HG03196 (cell line): ENCODE results near the gene MROH8.
A peak's percentile ranks its signal among the peaks of the same experiment; 100 is the strongest.
"Not testable (repeated sequence)": the region's sequence is repeated elsewhere in the genome, so short reads cannot be mapped to it uniquely, and the experiment has no call there.

ENCODE experiments used
- ATAC-seq: cut with Tn5 transposase; IDR thresholded peaks from one replicate; pipeline ENCODE4 v1.9.1; 2021; ENCODE audit not compliant: unreplicated experiment

The MROH8 gene

DNA sequence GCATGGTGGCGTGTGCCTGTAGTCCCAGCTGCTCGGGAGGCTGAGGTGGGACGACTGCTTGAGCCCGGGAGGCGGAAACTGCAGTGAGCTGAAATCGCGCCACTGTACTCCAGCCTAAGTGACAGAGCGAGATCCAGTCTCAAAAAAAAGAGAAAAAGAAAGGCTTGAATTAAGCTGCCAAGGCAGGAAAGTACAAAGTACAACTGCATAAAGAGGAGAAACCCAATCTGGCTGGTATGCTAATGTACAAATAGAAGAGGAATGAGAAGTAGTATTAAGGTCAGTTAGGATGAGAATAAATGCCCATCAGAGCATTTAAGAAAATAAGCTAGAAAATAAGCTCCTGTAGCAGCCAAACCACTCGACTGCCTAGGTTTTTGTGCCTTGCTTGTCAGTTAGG is 23.4 kb downstream of the MROH8 start:
- ATAC-seq: no peak

DNA sequence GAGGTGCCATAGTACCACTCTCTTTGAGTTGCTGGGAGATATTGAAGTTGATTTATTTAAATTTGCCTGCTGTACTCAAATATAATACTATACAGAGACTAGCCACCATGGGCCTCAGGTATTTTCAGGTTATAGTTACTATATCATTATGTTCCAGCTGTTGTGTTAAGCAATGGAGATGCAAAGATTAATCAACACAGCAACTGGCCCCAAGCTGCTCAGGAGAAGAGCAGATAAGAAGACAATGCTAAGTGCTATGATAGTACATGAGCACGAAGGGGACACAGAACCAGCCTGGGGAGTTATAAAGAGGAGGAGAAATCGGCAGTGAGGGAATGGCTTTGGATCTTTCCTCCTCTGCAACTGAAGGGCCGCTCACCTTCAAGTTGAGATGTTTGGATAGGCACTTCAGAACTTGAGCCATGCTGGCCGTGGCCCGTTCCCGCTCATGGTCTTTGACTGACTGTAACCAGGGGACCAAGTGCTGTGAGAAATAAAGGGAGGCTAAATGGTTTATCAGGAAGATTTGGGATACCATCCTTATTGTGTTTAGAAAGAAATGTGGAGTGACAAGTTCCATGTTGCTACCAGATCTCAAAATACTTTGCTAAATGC is 24.6 kb downstream of the MROH8 start:
- ATAC-seq: no peak

GRCh38 chr20:37152284-37152683 is 27.1 kb downstream of the MROH8 start:
- ATAC-seq: no peak

DNA sequence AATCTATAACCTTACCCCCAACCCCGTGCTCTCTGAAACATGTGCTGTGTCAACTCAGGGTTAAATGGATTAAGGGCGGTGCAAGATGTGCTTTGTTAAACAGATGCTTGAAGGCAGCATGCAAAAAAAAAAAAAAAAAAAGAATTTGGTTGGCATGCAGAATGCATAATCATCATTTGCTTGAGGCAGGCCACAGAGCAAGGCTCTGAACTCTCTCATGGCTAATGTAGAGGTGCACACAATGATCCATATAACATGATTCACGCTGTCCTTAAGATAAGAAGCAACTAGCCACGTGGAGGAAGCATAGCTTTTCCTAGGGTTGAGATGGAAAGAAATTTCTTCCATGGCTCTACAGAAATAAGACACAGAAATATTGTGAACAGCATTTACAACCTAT is 27.8 kb downstream of the MROH8 start:
- ATAC-seq: no peak

DNA sequence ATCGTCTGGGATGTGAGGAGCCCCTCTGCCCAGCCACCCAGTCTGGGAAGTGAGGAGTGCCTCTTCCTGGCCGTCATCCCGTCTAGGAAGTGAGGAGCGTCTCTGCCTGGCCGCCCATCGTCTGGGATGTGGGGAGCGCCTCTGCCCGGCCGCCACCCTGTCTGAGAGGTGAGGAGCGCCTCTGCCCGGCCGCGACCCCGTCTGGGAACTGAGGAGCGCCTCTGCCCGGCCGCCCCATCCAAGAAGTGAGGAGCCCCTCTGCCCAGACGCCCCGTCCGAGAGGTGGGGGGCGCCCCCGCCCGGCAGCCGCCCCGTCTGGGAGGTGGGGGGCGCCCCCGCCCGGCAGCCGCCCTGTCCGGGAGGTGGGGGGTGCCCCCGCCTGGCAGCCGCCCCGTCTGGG is 28.5 kb downstream of the MROH8 start:
- ATAC-seq: not testable (repeated sequence)

DNA sequence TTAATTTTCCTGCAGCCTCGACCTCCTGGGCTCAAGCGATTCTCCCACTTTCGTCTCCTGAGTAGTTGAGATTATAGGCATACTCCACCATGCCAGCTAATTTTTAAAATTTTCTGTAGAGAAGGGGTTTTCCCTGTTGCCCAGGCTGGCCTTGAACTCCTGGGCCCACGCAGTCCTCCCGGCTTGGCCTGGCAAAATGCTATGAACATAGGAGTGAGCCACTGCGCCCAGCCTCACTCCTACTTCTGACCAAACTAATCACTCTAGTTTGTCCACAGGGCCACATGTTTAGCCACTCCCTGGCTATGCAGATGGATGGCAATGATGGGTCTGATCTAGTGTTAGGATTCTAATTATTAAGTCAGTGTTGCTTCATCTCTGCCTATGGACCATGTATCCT is 32.1 kb downstream of the MROH8 start:
- no peak for ATAC-seq

- ATAC-seq: no peak
Measured at GRCh38 chr20:37144856-37145404, 34.4 kb downstream of the MROH8 start.

DNA sequence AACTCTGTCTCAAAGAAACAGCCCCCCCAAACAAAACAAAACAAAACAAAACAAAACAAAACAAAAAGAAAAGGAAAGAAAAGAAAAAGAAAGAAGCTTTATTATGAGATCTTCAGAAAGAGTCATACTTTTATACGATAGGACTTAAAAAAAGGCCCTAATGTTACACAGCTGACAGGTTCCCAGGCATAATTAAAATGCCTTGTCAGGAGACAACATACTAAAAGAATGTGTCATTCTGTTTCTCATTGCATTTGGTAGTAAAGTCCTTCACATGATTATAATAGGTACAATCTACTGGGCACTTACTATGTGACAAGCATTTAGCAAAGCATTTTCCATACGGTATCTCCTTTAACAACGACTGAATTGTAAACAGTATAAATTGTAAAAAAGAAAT is 36.6 kb downstream of the MROH8 start:
- no peak for ATAC-seq

DNA sequence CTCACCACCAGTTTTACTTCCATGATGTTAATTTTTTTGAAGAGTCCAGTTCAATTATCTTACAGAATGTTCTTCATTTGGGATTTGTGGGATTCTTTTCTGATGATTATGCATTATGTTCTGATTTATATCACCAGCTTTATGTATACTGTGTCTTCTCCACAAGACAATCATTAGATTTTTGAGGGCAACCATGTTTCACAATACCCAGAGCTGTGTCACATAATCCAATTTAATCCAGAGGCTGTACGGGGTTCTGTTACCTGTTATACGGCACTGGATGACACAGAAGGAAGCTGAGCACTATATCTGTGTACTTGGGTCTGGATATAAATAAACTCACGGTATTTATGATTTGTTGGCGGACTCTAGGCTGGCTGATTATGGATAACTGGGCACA is 41.8 kb downstream of the MROH8 start:
- ATAC-seq: no peak

- ATAC-seq: no peak
Measured at GRCh38 chr20:37133952-37134351, 45.4 kb downstream of the MROH8 start.

GRCh38 chr20:37131486-37131885 is 47.9 kb downstream of the MROH8 start:
- no peak for ATAC-seq

- no peak for ATAC-seq
Measured at GRCh38 chr20:37128803-37129202, 50.5 kb downstream of the MROH8 start.

DNA sequence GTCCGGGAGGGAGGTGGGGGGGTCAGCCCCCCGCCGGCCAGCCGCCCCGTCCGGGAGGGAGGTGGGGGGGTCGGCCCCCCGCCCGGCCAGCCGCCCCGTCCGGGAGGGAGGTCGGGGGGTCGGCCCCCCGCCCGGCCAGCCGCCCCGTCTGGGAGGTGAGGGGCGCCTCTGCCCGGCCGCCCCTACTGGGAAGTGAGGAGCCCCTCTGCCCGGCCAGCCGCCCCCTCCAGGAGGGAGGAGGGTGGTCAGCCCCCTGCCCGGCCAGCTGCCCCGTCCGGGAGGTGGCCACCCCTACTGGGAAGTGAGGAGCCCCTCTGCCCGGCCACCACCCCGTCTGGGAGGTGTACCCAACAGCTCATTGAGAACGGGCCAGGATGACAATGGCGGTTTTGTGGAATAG is 53.1 kb downstream of the MROH8 start:
- ATAC-seq: not testable (repeated sequence)

- no peak for ATAC-seq
Measured at GRCh38 chr20:37123441-37123840, 55.9 kb downstream of the MROH8 start.

- ATAC-seq: no peak
Measured at GRCh38 chr20:37120497-37120896, 58.9 kb downstream of the MROH8 start.

DNA sequence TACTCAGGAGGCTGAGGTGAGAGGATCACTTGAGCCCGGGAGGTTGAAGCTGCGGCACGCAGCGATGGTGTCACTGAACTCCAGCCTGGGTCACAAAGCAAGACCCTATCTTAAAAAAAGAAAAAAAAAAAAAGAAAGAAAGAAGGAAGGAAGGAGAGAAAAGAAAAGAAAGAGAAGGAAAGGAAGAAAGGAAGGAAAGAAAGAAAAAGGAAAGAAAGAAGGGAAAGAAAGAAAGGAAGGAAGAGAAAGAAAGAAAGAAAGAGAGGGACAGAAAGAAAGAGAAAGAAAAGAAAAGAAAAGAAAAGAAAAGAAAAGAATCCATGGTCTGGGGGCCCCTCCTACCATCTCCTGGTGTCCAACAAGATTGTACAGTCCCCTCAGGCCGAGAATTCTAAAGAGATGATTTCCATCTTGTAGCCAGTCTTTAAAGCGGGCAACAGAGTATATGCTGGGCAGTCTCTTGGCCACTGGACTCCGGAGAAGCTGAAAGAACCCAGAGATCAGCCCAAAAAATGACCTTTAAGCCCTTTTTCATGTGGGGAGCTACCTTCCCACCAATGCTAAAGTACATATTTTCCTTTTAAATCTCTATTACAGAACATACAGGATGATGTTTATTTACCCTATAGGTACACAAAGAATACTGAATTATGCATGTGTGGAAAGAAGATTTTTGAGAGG is 59.9 kb downstream of the MROH8 start:
- no peak for ATAC-seq

DNA sequence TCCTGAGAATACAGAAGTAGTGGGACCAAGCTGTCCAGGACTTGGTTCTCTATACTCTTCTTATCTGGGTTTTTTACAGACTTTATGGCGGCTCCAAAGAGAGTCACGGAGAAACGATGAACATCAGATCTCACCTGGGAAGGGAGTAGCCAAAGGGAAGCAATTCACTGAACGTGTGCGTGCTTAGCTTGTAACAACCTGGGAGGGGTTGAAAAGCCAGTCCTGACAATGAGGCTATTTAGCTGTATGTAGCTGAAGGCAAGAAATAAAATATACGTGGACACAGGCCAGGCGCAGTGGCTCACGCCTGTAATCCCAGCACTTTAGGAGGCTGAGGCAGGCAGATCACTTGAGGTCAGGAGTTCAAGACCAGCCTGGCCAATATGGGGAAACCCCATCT is 65.3 kb downstream of the MROH8 start:
- ATAC-seq: no peak

- no peak for ATAC-seq
Measured at GRCh38 chr20:37111926-37112455, 67.4 kb downstream of the MROH8 start.

- no peak for ATAC-seq
Measured at GRCh38 chr20:37108676-37109075, 70.7 kb downstream of the MROH8 start.

DNA sequence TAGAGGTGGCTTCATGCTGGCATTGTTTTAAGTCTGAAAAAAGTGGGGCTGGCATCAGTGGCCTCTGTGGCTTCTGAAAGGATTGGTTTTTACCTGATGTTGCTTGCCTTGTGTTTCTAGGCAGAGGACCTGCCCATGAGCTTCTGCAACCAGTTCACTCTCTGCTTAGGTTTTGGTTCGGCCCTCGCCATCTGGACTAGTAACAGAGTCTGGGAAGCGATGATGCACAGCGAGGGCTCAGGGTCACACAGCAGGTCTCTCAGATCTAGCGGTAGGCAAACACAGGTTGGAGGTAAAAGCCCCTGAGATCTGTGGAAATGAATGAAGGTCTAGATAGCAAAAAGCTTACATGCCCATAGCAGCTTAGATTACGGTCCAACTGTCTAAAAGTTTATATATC is 76.8 kb downstream of the MROH8 start:
- ATAC-seq: no peak

GRCh38 chr20:37096415-37097041 is 82.8 kb downstream of the MROH8 start:
- ATAC-seq: peak; percentile 9
